Right lobe of liver (tissue), 6 donors: ENCODE data around the gene TPPP3. TPM values are rescaled to one million over a fixed set of nuclear protein-coding genes. Genes with fewer than 3 reads are reported as not detected.

Experiments used
- ATAC-seq, 4 donors: fragments of 200-7000 bp; cut with Tn5 transposase; one replicate each; pipeline ENCODE4 v1.9.1; 2020; ENCODE audit warnings: mild to moderate bottlenecking in 4 of 4, moderate library complexity in 4 of 4
- DNase-seq, 3 donors: peaks; one replicate each; pipeline ENCODE4 v3.0.0-alpha.2; 2020
- H3K27ac ChIP-seq, 3 donors: fragments of 200-600 bp; one replicate each; pipeline ENCODE4 v1.8.0; 2022
- H3K27me3 ChIP-seq, 2 donors: fragments of 200-600 bp; one replicate each; pipeline ENCODE4 v1.8.0; 2022
- H3K36me3 ChIP-seq, 4 donors: fragments of 200-600 bp; sonication (generic) in 1 of 4; one replicate each; pipeline versions ENCODE4 v1.5.1 to v1.8.0; 2017 to 2022; ENCODE audit warnings: control low read depth in 1 of 4
- H3K4me1 ChIP-seq, 4 donors: fragments of 200-600 bp; sonication (generic) in 1 of 4; one replicate each; pipeline versions ENCODE4 v1.5.1 to v1.8.0; 2017 to 2022; ENCODE audit warnings: control low read depth in 1 of 4
- H3K4me3 ChIP-seq, 3 donors: fragments of 200-600 bp; one replicate each; pipeline ENCODE4 v1.8.0; 2022
- H3K9me3 ChIP-seq, 4 donors: fragments of 200-600 bp; sonication (generic) in 1 of 4; one replicate each; pipeline versions ENCODE4 v1.5.1 to v1.8.0; 2017 to 2022; ENCODE audit warnings: control low read depth in 1 of 4
- CTCF ChIP-seq, 4 donors: fragments of 200-600 bp in 3 of 4; fragments of 450-650 bp in 1 of 4; IDR thresholded peaks; one replicate each; pipeline versions ENCODE4 v1.5.1 to v1.8.0; 2016 to 2022; ENCODE audit warnings: antibody characterized with exemption in 4 of 4, mild to moderate bottlenecking in 2 of 4
- POLR2A ChIP-seq: fragments of 450-650 bp; IDR thresholded peaks from one replicate; pipeline ENCODE4 v1.6.1; 2017; ENCODE audit warnings: antibody characterized with exemption, mild to moderate bottlenecking
- WGBS: methylation state at CpG from one replicate; pipeline ENCODE4 v1.1.6; 2018; ENCODE audit warnings: low coverage, low lambda C conversion rate; ENCODE audit not compliant: insufficient coverage; ENCODE audit errors: missing lambda C conversion rate; 5-methylcytosine and 5-hydroxymethylcytosine counted together
- intact Hi-C, 2 donors: fragments of 100-400 bp; cut with DNase I; formaldehyde crosslinking; loops; one replicate each; pipeline versions ENCODE4 v1.11.2 to v1.14.1; 2022
- total RNA-seq, 6 experiments: library from RNA; depleted of rRNA in 2 of 6; stranded (reverse); fragments of >200 nt in 2 of 6; fragmentation: NEBNext Ultra II Directional in 3 of 6; extraction: Animal tissue kit (Norgen Biotek cat#: 25700) in 3 of 6; gene quantifications; one replicate each; pipeline versions ENCODE4 v1.1.0 to v1.2.4, GENCODE V29; 2016 to 2023
- donor health status: DM: no; HTN: yes; CAD: no.
- donor health status: DM: no; HTN: no; CAD: no.
- donor health status: DM: no; HTN: no; CAD: no.
- donor health status: DM: no; HTN: yes; CAD: no.
- donor health status: DM: no; HTN: yes; CAD: no.

TPPP3 gene
- total RNA-seq, 6 experiments from 2014 or later, result 0.24 to 0.65 (median 0.37) TPM; not detected in 1

- Histone ChIP-seq H3K27ac (no peak overlapping the region), H3K4me1 (peaks cover 0 to 5% (median 0%) of the 10 kb centered on the region in 4 donors), H3K4me3 (no peak overlapping the region), H3K27me3 (no peaks in the 10 kb centered on the region), H3K36me3 (no peaks in the 10 kb centered on the region), H3K9me3 (no peaks in the 10 kb centered on the region)
- 58% methylated on average over 3 of the region's 11 CpGs for WGBS
- no peak for TF ChIP-seq CTCF (IDR thresholded peaks at IDR 0.05)
- TF ChIP-seq POLR2A, result no peak
- intact Hi-C loops, result loop anchor here in 1 of 2 donors (10.0 kb wide), 1 partner anchor 136 kb away; no protein-coding TSS in a partner anchor
- DNase-seq (no peak), ATAC-seq (no peak)
Measured at GRCh38 chr16:67390816-67391423, 2.4 kb downstream of the TPPP3 start.

DNA sequence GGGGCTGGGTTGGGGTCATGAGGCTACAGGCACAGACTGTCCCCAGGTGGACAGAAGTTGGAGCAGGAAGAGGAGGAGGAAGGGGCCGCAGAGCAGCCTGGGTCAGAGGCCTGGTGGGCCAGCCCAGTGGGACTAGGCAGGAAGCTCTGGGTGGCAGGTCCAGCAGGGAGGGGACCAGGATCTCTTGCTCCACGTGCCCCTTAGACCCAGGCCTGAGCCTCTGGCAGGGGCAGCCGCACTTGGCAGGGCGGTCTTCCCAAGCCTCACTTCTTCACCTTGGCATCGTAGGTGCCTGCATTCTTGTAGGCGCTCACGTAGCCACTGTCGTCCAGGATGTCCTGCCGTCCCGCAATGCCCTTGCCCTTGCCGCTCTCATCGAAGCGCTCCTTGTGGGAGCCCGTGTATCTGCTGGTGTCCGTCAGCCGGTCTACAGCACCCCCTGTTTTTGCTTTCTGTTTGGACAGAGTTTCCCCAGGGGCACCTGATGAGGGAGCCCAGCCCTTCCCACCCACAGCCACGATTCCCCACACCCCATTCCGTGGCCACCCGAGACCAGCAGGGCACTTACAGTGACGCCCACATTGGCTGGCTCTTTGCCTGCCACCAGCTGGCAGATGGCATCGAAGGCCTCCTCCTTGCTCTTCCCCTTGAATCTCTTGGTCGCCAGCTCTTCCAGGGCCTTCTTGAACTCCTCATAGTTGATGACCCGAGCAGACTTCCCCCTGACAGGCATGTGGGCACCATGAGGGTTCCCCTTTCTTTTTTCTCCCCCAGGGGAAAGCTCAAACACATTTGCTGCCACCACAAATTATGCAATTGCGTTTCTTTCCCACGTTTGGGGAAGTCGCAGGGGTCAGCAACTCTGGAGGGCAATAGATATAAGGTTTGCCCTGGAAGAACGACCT is 3.1 kb downstream of the TPPP3 start:
- no peak overlapping the region for H3K4me3 ChIP-seq
- no peaks in the 10 kb centered on the region for H3K9me3 ChIP-seq
- TF ChIP-seq POLR2A, result no peak
- TF ChIP-seq CTCF (IDR thresholded peaks at IDR 0.05), result no peak
- H3K27ac ChIP-seq, result no peak overlapping the region
- ATAC-seq (peak in 3 of 4 donors; percentile 2 to 44 (median 39)), DNase-seq (no peak)
- H3K27me3 ChIP-seq, result no peaks in the 10 kb centered on the region
- no peaks in the 10 kb centered on the region for H3K36me3 ChIP-seq
- 61% methylated on average over 10 of the region's 27 CpGs for WGBS
- intact Hi-C loops, result loop anchor here in 1 of 2 donors (10.0 kb wide), 1 partner anchor 135 kb away; no protein-coding TSS in a partner anchor
- peaks cover 0 to 5% (median 0%) of the 10 kb centered on the region in 4 donors for H3K4me1 ChIP-seq

- intact Hi-C loops, result no loop called here
- Histone ChIP-seq H3K4me3 (no peak overlapping the region), H3K27me3 (no peaks in the 10 kb centered on the region), H3K4me1 (peaks cover 0 to 4% (median 0%) of the 10 kb centered on the region in 4 donors), H3K27ac (no peak overlapping the region), H3K9me3 (no peaks in the 10 kb centered on the region), H3K36me3 (no peaks in the 10 kb centered on the region)
- no peak for ATAC-seq
- WGBS, result no CpG with 5 or more reads among the region's 2 CpGs
- TF ChIP-seq POLR2A, result no peak
- TF ChIP-seq CTCF (IDR thresholded peaks at IDR 0.05), result no peak
- no peak for DNase-seq
Measured at GRCh38 chr16:67388591-67388990, 4.7 kb downstream of the TPPP3 start.

DNA sequence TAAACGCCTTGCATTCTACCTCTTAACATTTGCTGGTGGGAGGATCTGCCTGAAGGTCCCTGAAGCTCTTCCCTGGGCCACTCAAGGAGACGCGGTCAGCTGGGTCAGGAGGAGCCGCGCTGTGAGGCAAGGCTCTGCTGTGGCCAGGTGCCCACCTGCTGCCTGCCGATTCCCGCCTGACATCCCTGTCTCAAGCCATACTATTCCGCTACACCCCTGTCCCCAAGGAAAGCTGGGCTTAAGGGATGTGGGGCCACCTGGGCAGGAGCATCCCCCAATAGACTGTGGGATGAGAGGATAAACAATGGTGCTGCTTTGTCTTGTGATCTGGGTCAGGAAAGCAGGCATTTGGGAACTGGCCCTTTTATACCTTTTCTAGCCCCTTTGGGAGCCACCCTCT is 5.1 kb downstream of the TPPP3 start:
- no peak for DNase-seq
- WGBS, result 89% methylated on average over 7 of the region's 8 CpGs

More for the DNA sequence above, 5.1 kb downstream of the TPPP3 start:
- Histone ChIP-seq H3K27ac (no peak overlapping the region), H3K4me3 (no peak overlapping the region), H3K36me3 (no peaks in the 10 kb centered on the region), H3K4me1 (peaks cover 0 to under 1% (median 0%) of the 10 kb centered on the region in 4 donors), H3K9me3 (no peaks in the 10 kb centered on the region), H3K27me3 (no peaks in the 10 kb centered on the region)
- intact Hi-C loops, result no loop called here
- no peak for TF ChIP-seq CTCF (IDR thresholded peaks at IDR 0.05)
- no peak for TF ChIP-seq POLR2A
- ATAC-seq, result no peak
